NCI-H2196 treated with DMSO at 0.1 percent for 48 hours (cell line): ENCODE results near the gene LDLRAP1.

Experiments used
- DNase-seq: peaks from one replicate; lab custom pipeline; 2025; ENCODE audit not compliant: unreplicated experiment; lab: John Stamatoyannopoulos, UW

The LDLRAP1 gene

DNA sequence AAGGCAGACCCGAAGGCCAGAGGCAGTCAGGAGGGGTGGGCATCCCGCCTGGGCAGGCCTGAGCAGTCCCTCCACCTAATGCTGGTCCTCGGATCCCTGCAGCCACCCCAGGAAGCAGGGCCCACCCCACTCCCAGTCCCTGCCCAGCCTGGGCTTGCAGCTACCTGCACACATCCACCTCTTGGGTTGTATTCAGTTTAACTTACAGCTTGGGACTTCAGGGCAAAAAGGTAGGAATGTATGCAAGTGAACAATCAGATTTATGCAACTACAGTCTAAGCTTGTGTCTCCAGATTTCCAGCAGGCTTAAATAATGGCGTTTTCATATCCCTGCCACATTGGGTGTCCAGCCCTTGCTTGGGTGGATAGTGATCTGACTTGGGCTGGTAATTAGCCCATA, 17.4 kb downstream of the LDLRAP1 start:
- DNase-seq = no peak

DNA sequence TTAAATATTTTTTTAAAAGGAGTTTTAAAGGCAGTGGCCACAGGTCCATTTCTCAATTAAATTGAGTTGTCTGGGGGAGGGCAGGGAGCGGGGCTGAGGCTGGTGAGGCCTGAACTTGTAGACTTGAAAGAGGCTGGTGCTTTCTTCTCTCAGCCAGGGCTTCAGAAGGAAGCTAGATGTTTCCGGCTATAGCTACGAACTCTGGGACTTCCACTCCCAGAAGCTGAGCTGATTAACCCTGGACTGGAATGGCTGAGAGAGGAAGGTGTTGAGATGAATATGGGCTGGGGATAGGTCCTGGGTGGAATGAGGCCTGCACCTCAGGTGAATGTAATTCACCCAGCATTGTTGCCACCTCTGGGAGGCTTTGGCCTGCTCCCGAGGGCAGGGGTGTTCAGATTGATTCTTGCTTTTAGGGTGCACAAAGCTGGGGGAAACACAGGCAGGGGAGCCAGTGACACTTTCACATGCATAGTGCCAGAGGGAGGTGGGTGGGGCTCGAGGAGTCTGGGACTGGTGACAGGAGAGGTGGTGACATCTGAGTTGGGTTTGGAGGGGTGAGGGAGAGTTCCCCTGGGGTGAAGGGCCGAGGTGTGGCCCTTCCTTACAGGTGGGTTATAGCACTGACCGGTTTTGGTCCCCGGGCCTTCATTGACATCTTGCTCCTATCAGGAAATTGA, 18.2 kb downstream of the LDLRAP1 start:
- no peak for DNase-seq

- no peak for DNase-seq
These were observed 18.9 kb downstream of the LDLRAP1 start for GRCh38 chr1:25562101-25562927.

- DNase-seq = no peak
These were observed 19.5 kb downstream of the LDLRAP1 start for GRCh38 chr1:25562928-25563283.

- no peak for DNase-seq
These were observed 20.2 kb downstream of the LDLRAP1 start for GRCh38 chr1:25563330-25564215.

GRCh38 chr1:25564777-25565574, 21.6 kb downstream of the LDLRAP1 start:
- DNase-seq = no peak

DNA sequence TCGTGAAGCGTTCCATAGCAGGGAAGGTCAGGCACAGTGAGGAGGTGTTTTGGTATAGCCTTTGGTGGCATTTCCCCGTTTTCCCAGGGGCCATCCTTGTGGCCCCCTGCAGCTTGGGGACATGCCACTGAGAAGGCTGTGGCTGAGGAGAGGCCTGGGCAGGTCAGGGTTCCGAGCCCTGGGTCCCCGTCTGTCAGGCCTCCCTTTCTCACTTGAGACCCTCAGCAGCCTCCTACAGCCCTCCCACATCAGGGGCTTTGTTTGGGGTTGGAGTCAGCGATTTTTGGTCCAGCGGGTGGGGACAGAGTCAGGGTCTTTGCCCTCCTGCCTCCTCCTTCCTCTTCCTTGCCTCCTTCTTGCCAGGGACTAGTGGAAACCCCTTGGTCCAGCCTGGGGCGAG, 22.2 kb downstream of the LDLRAP1 start:
- no peak for DNase-seq

- no peak for DNase-seq
These were observed 22.8 kb downstream of the LDLRAP1 start for GRCh38 chr1:25566176-25566729.

DNA sequence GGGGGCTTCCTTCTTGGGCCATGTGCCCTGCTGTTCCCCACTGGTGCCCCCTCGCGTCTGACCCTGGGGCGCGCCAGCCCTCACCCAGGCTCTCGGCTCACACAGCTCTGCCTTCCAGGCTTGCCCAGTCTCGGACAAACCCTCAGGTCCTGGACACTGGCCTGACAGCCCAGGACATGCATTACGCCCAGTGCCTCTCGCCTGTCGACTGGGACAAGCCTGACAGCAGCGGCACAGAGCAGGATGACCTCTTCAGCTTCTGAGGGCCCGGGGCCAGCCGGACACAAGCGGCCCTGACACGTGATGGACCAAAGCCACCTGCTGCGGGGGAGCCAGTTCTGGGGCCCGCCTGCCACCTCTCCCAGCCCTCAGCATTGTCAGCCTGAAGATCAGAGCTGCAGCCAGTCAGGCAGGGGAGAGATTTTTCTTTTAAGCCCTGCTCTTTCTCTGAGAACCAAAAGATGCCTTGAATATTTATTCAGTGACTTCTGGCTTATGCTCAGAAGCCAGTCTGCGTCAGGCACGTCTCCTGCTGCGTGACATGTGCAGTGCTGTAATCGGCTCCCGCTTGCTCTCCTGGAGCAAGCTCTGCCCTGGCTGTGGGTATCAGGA, 23.4 kb downstream of the LDLRAP1 start:
- no peak for DNase-seq

- no peak for DNase-seq
These were observed 24.3 kb downstream of the LDLRAP1 start for GRCh38 chr1:25567710-25568089.

GRCh38 chr1:25568090-25568833, 24.9 kb downstream of the LDLRAP1 start:
- DNase-seq = no peak

GRCh38 chr1:25568834-25569596, 25.6 kb downstream of the LDLRAP1 start:
- DNase-seq = no peak

- no peak for DNase-seq
These were observed 26.4 kb downstream of the LDLRAP1 start for GRCh38 chr1:25569597-25570396.

GRCh38 chr1:25570798-25571521, 27.6 kb downstream of the LDLRAP1 start:
- no peak for DNase-seq

DNA sequence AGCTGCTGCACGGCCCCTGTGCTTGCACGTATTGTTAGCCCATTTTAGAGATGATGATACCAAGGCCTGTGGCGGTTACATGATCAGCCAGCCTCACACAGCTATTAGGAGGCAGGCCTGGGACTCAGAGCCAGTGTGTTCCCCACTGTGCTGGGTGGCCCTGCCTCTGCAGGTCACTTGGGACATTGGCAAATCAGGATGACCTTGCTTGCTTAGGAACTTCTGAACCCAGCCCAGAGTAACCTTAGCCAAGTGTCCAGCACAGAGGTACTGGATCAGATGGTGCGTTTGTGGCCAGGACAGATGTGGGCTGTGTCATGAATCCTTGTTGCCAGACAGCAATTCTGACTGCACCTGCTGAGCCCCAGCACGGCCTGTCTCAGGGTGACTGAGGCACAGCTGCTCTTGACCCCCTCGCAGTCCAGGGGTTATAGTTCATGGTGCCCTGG, 28.1 kb downstream of the LDLRAP1 start:
- no peak for DNase-seq

DNA sequence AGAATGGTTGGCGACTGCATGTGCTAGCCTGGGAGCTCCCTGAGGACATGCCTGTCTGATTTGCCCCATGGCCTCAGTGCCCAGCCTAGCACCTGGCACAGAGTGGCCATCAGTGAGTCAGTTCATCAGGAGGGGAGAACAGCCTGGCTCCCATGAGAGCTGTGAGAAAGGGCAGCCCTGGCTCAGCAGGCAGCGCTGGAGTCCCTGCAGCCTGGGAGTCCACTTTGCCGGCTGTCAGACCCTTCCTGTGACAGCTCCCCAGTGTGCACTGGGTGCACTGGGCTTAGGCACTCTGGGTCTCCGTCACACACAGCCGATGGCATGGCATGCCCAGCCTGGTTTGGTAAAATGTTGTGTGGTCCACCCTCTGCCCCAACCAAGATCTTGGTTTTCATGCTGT, 28.7 kb downstream of the LDLRAP1 start:
- DNase-seq = no peak
